Activated T-helper 17 cell treated with anti-CD3 and anti-CD28 coated beads, Interleukin-2, amount 50 U/mL, for 72 hours (primary cell): ENCODE measurements around the gene AMELX. TPM values are rescaled to one million over a fixed set of nuclear protein-coding genes. Genes with fewer than 3 reads are reported as not detected.

Experiments used
- ATAC-seq: fragments of 150-1000 bp; cut with Tn5 transposase; replicated peaks from 2 replicates; pipeline ENCODE4 v1.10.0; 2021; ENCODE audit warnings: mild to moderate bottlenecking, moderate library complexity
- H3K27ac Mint-ChIP-seq: one replicate; pipeline ENCODE4 v1.8.0; 2022; ENCODE audit warnings: mixed read lengths
- H3K27me3 Mint-ChIP-seq: one replicate; pipeline ENCODE4 v1.8.0; 2022; ENCODE audit warnings: mixed read lengths
- H3K36me3 Mint-ChIP-seq: one replicate; pipeline ENCODE4 v1.8.0; 2022; ENCODE audit warnings: low read depth, mild to moderate bottlenecking, mixed read lengths
- H3K4me1 Mint-ChIP-seq: one replicate; pipeline ENCODE4 v1.8.0; 2022; ENCODE audit warnings: mixed read lengths
- H3K4me3 Mint-ChIP-seq: one replicate; pipeline ENCODE4 v1.8.0; 2022; ENCODE audit warnings: mild to moderate bottlenecking, mixed read lengths
- H3K9me3 Mint-ChIP-seq: one replicate; pipeline ENCODE4 v1.8.0; 2022; ENCODE audit warnings: mixed read lengths
- total RNA-seq, 2 donors: library from RNA; stranded (reverse); gene quantifications; one replicate each; pipeline ENCODE4 v1.2.3, GENCODE V29; 2022

AMELX gene
- not detected for total RNA-seq

- no peaks in the 10 kb centered on the region for H3K9me3 Mint-ChIP-seq
- H3K27me3 Mint-ChIP-seq, result no peaks in the 10 kb centered on the region
- H3K36me3 Mint-ChIP-seq, result no peaks in the 10 kb centered on the region
Measured at GRCh38 chrX:11293113-11293512, at the start of gene AMELX. AMELX (plus strand) TSS chrX:11293413; CDS start chrX:11294789, 1,376 bp downstream.

GRCh38 chrX:11244636-11245035 lies 48.6 kb upstream of the AMELX start:
- Mint-ChIP-seq H3K4me3 (no peak overlapping the region), H3K9me3 (no peaks in the 10 kb centered on the region), H3K27me3 (peaks cover 4% of the 10 kb centered on the region), H3K27ac (no peak overlapping the region), H3K36me3 (no peaks in the 10 kb centered on the region), H3K4me1 (no peaks in the 10 kb centered on the region)
- ATAC-seq, result no peak

More at GRCh38 chrX:11293113-11293512, at the start of gene AMELX:
- Mint-ChIP-seq H3K4me1 (no peaks in the 10 kb centered on the region), H3K27ac (no peak within 1 kb of the TSS), H3K4me3 (no peak within 1 kb of the TSS)
- ATAC-seq, result no peak

DNA sequence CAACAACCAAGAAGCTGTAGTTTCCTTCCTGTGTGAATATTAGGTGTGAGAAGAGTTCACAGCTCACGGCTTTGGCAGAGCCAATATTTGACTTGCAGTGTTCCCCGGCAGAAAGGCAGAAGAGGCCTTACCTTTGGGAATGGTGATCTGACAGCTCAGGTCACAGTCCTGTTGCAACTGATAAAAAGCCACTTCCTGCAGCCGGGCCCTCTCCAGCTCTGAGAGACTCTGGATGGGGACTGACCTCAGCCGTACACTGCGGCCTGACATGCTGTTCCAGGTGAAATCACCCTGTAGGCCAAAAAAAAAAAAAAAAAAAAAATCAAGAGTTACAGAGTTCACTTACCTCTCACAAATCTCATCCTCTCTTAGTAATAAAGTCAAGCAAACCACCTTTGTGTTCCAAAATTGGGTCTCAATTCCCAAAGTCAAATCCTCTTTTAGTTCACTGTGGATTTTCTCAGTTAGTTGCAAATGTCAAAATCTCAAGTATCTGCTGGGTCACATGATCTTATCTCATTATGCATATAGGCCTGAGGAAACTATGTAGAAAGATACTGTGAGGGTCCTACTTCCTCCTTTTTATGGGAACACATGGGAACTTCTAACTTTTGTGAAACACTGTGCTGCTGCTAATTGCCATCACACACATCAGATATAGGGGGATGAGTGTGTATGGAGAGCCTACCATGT lies 38.6 kb upstream of the AMELX start:
- H3K36me3 Mint-ChIP-seq, result no peaks in the 10 kb centered on the region
- no peak for ATAC-seq
- H3K27me3 Mint-ChIP-seq, result no peaks in the 10 kb centered on the region
- H3K4me1 Mint-ChIP-seq, result no peaks in the 10 kb centered on the region
- no peak overlapping the region for H3K27ac Mint-ChIP-seq
- H3K4me3 Mint-ChIP-seq, result no peak overlapping the region
- peaks cover 5% of the 10 kb centered on the region for H3K9me3 Mint-ChIP-seq

DNA sequence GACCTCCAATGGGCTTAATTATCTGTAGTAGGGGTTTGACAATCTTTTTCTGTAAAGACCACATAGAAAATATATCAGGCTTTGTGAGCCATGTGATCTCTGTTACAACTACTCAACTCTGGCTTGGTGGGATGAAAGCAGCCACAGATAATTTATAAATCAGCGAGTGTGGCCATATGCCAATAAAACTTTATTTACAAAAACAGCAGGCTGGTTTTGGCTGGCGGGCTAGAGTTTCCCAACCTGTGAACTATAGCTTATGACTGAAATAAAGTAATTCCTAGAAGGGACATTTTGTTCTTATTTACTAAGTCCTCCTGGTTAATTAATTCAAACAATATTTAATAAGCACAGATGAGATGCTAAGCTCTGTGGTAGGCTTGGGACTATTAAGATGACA lies 35.9 kb upstream of the AMELX start:
- ATAC-seq, result no peak
- Mint-ChIP-seq H3K4me3 (no peak overlapping the region), H3K9me3 (no peaks in the 10 kb centered on the region), H3K4me1 (no peaks in the 10 kb centered on the region), H3K27ac (no peak overlapping the region), H3K36me3 (no peaks in the 10 kb centered on the region), H3K27me3 (no peaks in the 10 kb centered on the region)

GRCh38 chrX:11257711-11258110 lies 35.5 kb upstream of the AMELX start:
- no peaks in the 10 kb centered on the region for H3K36me3 Mint-ChIP-seq
- no peak for ATAC-seq
- H3K9me3 Mint-ChIP-seq, result no peaks in the 10 kb centered on the region
- H3K4me1 Mint-ChIP-seq, result no peaks in the 10 kb centered on the region
- H3K4me3 Mint-ChIP-seq, result no peak overlapping the region
- H3K27me3 Mint-ChIP-seq, result no peaks in the 10 kb centered on the region
- no peak overlapping the region for H3K27ac Mint-ChIP-seq

DNA sequence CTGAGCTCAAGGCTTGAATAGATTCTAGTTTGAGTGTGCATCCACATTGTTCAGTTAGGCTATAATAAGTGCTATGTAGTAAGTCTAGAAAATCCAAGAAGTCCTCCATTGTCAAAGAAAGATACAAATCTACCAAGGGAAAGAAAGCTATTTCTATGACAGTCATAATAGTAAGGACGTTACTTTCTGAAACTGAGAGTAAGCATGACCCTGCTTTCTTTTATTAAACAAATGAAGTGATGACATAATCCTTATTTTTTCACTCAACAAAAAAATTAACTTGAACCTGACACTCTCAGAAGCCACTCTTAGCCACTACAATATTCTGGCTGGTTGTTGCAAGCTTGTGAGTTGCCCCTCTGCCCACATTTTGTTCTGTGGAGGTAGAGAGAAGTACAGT lies 33.8 kb upstream of the AMELX start:
- Mint-ChIP-seq H3K36me3 (no peaks in the 10 kb centered on the region), H3K4me3 (no peak overlapping the region), H3K9me3 (no peaks in the 10 kb centered on the region), H3K27ac (no peak overlapping the region), H3K27me3 (no peaks in the 10 kb centered on the region), H3K4me1 (no peaks in the 10 kb centered on the region)
- no peak for ATAC-seq

- no peak for ATAC-seq
- Mint-ChIP-seq H3K27me3 (no peaks in the 10 kb centered on the region), H3K9me3 (no peaks in the 10 kb centered on the region), H3K4me1 (no peaks in the 10 kb centered on the region), H3K36me3 (no peaks in the 10 kb centered on the region), H3K4me3 (no peak overlapping the region), H3K27ac (no peak overlapping the region)
Measured at GRCh38 chrX:11261260-11261659, 32.0 kb upstream of the AMELX start.

DNA sequence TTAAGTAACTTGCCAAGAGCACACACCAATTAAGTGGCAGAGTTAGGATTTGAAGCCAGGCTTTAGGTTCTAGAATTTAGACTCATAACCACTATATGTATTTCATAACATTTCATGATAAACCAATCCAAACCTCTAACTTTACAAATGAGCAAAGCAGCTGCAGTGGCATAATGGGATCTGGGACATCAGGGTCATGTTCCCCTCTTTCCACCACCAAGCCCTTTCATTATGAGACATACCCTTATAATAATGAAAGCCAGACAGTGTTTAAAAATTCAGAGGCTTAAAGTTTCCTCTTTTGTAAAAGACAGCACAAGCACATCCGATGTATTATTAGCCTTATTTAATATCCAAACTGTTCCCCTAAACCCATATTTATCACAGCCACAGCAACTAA lies 28.3 kb upstream of the AMELX start:
- H3K27ac Mint-ChIP-seq, result no peak overlapping the region
- H3K4me1 Mint-ChIP-seq, result no peaks in the 10 kb centered on the region
- no peaks in the 10 kb centered on the region for H3K27me3 Mint-ChIP-seq
- ATAC-seq, result no peak
- H3K4me3 Mint-ChIP-seq, result no peak overlapping the region
- no peaks in the 10 kb centered on the region for H3K9me3 Mint-ChIP-seq
- no peaks in the 10 kb centered on the region for H3K36me3 Mint-ChIP-seq

GRCh38 chrX:11265352-11265751 lies 27.9 kb upstream of the AMELX start:
- H3K4me3 Mint-ChIP-seq, result no peak overlapping the region
- no peaks in the 10 kb centered on the region for H3K4me1 Mint-ChIP-seq
- no peak overlapping the region for H3K27ac Mint-ChIP-seq
- H3K36me3 Mint-ChIP-seq, result no peaks in the 10 kb centered on the region
- no peak for ATAC-seq
- no peaks in the 10 kb centered on the region for H3K9me3 Mint-ChIP-seq
- H3K27me3 Mint-ChIP-seq, result no peaks in the 10 kb centered on the region

DNA sequence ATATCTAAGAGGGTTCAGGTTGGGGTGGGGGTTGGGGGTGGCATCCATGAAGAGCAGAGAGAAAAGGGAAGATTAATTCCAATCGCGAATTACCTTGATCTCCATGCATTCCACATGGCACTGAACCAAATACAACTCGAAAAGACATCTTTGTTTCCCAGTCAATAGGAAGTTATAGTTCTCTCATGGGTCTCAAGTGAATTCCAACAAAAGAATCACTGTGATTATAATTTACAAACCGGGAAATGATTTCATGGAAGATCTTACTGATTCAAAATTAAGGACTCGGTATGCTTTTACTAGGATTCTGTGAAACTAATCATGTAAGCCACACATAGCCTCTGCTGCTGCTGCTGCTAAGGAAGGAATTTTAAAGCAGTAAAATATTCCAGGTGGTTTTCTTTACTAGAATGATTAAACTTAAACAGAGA lies 26.6 kb upstream of the AMELX start:
- no peaks in the 10 kb centered on the region for H3K9me3 Mint-ChIP-seq

DNA sequence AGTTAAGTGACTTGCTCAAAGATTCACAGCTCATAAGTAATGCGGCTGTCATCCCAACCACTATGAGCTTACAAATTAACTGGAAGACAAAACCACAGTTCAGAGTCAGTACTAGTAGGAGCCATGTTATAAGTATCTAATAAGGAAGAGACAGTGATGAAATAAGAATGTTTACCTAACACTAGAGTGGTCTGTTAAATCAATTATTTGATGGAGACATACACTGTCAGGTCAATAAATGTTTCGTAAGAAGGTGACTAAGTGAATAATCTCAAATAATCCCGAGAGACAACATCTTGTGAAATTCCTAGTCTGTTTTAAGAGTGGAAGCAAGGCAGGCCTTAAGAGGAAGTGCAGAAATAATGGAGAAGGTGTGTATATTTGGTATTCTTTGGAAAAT lies 25.8 kb upstream of the AMELX start:
- Mint-ChIP-seq H3K9me3 (no peaks in the 10 kb centered on the region), H3K27me3 (no peaks in the 10 kb centered on the region), H3K36me3 (no peaks in the 10 kb centered on the region), H3K27ac (no peak overlapping the region), H3K4me3 (no peak overlapping the region), H3K4me1 (no peaks in the 10 kb centered on the region)
- ATAC-seq, result no peak

More for the DNA sequence above, 26.6 kb upstream of the AMELX start:
- Mint-ChIP-seq H3K4me3 (no peak overlapping the region), H3K27me3 (no peaks in the 10 kb centered on the region), H3K27ac (no peak overlapping the region), H3K36me3 (no peaks in the 10 kb centered on the region), H3K4me1 (no peaks in the 10 kb centered on the region)
- ATAC-seq, result no peak

- H3K4me1 Mint-ChIP-seq, result no peaks in the 10 kb centered on the region
- no peaks in the 10 kb centered on the region for H3K27me3 Mint-ChIP-seq
- H3K9me3 Mint-ChIP-seq, result no peaks in the 10 kb centered on the region
- no peak for ATAC-seq
- H3K4me3 Mint-ChIP-seq, result no peak overlapping the region
- no peak overlapping the region for H3K27ac Mint-ChIP-seq
- H3K36me3 Mint-ChIP-seq, result no peaks in the 10 kb centered on the region
Measured at GRCh38 chrX:11269006-11269405, 24.2 kb upstream of the AMELX start.

DNA sequence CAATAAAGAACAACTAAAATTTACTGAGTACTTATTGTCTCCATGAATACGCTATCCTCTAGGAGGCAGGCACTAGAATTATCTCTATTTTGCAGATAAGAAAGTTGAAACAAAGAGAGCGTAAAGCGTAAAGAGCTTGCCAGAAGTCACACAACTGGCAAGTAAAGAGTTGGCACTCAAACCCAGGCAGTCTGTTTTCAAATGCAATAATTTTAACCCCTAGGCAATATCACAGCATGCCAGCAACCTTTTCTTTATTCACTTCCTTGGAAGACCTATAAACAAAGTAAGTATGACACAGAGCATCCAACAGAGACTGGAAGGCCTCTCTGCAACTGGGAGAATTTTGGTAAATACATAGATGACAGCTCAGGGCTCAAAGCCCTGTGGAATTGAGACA lies 23.2 kb upstream of the AMELX start:
- Mint-ChIP-seq H3K27me3 (no peaks in the 10 kb centered on the region), H3K4me3 (no peak overlapping the region), H3K36me3 (no peaks in the 10 kb centered on the region), H3K4me1 (no peaks in the 10 kb centered on the region), H3K9me3 (no peaks in the 10 kb centered on the region), H3K27ac (no peak overlapping the region)
- no peak for ATAC-seq

GRCh38 chrX:11272290-11272689 lies 20.9 kb upstream of the AMELX start:
- no peaks in the 10 kb centered on the region for H3K4me1 Mint-ChIP-seq
- no peaks in the 10 kb centered on the region for H3K36me3 Mint-ChIP-seq

GRCh38 chrX:11272863-11273262 lies 20.4 kb upstream of the AMELX start:
- Mint-ChIP-seq H3K27me3 (peaks cover 5% of the 10 kb centered on the region), H3K27ac (no peak overlapping the region), H3K4me1 (no peaks in the 10 kb centered on the region), H3K9me3 (no peaks in the 10 kb centered on the region), H3K36me3 (no peaks in the 10 kb centered on the region), H3K4me3 (no peak overlapping the region)
- no peak for ATAC-seq

More at GRCh38 chrX:11272290-11272689, 20.9 kb upstream of the AMELX start:
- no peak overlapping the region for H3K27ac Mint-ChIP-seq
- peaks cover 5% of the 10 kb centered on the region for H3K27me3 Mint-ChIP-seq
- no peaks in the 10 kb centered on the region for H3K9me3 Mint-ChIP-seq
- H3K4me3 Mint-ChIP-seq, result no peak overlapping the region
- ATAC-seq, result no peak

DNA sequence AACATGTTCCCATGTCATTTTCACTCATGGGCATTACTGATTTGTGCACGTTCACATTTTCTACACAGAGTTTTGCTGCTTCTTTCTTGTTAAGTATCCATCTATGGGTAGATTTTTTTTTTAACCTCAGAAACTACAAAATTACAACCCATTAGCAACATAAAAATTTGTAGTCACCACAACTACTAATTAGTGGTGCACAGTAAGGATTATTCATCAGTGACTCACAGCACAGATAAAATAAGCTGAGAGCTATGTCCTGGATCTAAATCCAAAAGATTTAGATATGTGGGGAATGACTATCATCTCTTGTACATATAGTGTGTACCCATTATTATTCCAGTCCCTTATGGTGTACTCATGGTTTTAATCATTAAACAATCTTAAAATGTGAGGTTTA lies 19.7 kb upstream of the AMELX start:
- Mint-ChIP-seq H3K9me3 (no peaks in the 10 kb centered on the region), H3K27ac (no peak overlapping the region), H3K4me1 (no peaks in the 10 kb centered on the region), H3K4me3 (no peak overlapping the region), H3K36me3 (no peaks in the 10 kb centered on the region), H3K27me3 (peaks cover 5% of the 10 kb centered on the region)
- no peak for ATAC-seq
